GM12891 (cell line): ENCODE measurements around the gene ST3GAL4.
"Not testable (repeated sequence)": the region's sequence is repeated elsewhere in the genome, so short reads cannot be mapped to it uniquely, and the experiment has no call there.

ENCODE experiments used
- DNase-seq: peaks from one replicate; pipeline ENCODE4 v3.0.0; 2011; ENCODE audit warnings: low spot score; ENCODE audit not compliant: insufficient read length
- FAIRE-seq: peaks from 2 replicates; lab custom pipeline; 2011; peaks lifted over from hg19 to GRCh38; lab: Jason Lieb, UNC
- PAX5 ChIP-seq: IDR thresholded peaks from 2 replicates; pipeline ENCODE4 v1.6.1; 2011; ENCODE audit warnings: low read length, moderate library complexity, mild to moderate bottlenecking; ENCODE audit not compliant: insufficient read depth, severe bottlenecking
- POLR2A ChIP-seq: IDR thresholded peaks from 2 replicates; pipeline ENCODE4 v1.6.1; 2011; ENCODE audit warnings: low read depth, low read length, control low read depth
- POLR2AphosphoS5 ChIP-seq: IDR thresholded peaks from 2 replicates; pipeline ENCODE4 v1.6.1; 2011; ENCODE audit warnings: low read depth, low read length, control low read depth
- POU2F2 ChIP-seq: IDR thresholded peaks from 2 replicates; pipeline ENCODE4 v1.6.1; 2011; ENCODE audit warnings: low read depth, mild to moderate bottlenecking, control low read depth, low read length, moderate library complexity
- SPI1 ChIP-seq: IDR thresholded peaks from 2 replicates; pipeline ENCODE4 v1.6.1; 2011; ENCODE audit warnings: low read depth, low read length, control low read depth
- TAF1 ChIP-seq: IDR thresholded peaks from 2 replicates; pipeline ENCODE4 v1.6.1; 2011; ENCODE audit warnings: low read depth, low read length, control low read depth

Gene ST3GAL4

DNA sequence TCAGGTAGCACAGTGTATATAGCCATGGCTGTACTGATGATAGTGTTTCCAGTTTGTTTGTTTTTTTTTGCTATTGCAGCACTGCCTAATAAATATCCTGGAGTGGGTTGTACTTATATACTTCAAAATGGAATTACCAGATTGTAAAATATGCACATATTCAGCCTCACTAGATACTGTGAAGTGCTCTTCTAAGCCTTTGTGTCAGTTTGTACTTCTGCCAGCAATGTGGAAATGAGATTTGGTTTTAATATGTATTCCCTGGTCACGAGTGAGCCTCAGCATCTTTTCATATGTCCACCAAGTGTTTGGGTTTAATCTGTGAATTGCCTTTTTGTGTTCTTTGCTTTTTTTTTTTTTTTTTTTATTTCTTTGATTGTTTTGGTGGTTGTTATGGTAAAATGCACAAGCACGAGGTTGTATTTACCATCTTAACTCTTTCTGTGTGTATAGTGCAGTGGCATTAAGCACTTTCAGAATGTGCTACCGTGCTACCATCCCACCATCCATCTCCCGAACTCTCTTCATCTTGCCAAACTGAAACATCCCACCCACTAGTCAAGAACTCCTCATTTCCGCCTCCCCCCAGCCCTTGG, 34.9 kb downstream of the ST3GAL4 start:
- FAIRE-seq (no peak), DNase-seq (no peak)
- TF ChIP-seq POLR2A = no peak
- no peak for TF ChIP-seq SPI1
- TF ChIP-seq POLR2AphosphoS5 = no peak

DNA sequence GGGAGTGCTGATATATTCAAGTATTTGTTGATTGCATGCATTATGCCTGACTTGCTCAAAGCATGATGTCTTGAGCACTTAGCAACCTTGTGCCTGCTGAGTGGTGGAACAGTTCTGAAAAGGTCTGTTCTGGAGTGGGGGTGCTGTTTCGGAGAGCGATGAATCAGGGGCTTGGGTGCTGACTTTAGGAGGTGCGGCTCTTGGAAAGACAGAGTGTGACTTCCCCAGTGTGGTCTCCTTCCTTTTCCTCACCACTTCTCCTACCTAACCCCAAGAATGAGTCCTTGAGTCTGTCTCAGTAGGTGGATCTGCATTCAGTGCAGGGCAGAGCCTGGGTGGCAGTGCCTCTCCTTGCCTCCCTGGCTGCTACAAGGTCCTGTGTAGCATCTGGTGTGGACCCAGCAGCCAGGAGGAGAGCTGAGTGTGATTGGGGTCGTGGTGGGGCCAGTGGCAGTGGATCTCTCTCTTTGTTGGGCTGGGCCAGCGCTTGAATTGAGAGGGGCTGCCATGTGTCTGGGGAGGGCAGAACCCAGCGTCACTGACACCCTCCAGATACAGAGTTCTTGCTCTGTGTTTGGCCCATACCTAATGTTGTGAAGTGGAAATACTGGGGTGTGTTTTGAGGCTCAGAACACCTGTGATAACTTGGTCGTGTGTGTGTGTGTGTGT, 35.9 kb downstream of the ST3GAL4 start:
- FAIRE-seq (no peak), DNase-seq (no peak)
- TF ChIP-seq SPI1 (no peak), POU2F2 (no peak), POLR2AphosphoS5 (no peak), PAX5 (no peak), POLR2A (no peak), TAF1 (no peak)

GRCh38 chr11:126391970-126392632, 36.6 kb downstream of the ST3GAL4 start:
- peak; percentile 70 for FAIRE-seq
- no peak for DNase-seq
- TF ChIP-seq POLR2AphosphoS5 = no peak
- TF ChIP-seq PAX5 = no peak
- TF ChIP-seq SPI1 = no peak
- TF ChIP-seq POU2F2 = no peak
- no peak for TF ChIP-seq TAF1
- no peak for TF ChIP-seq POLR2A

- FAIRE-seq = peak; percentile 40
- TF ChIP-seq PAX5 (no peak), SPI1 (no peak), POLR2AphosphoS5 (no peak), TAF1 (no peak), POLR2A (no peak), POU2F2 (no peak)
- no peak for DNase-seq
Observed at GRCh38 chr11:126392633-126393013, 37.1 kb downstream of the ST3GAL4 start.

- TF ChIP-seq POLR2AphosphoS5 = no peak
- TF ChIP-seq POLR2A = no peak
- no peak for TF ChIP-seq SPI1
- TF ChIP-seq POU2F2 = no peak
- TF ChIP-seq TAF1 = no peak
- TF ChIP-seq PAX5 = no peak
- DNase-seq (no peak), FAIRE-seq (no peak)
Observed at GRCh38 chr11:126393143-126393542, 37.7 kb downstream of the ST3GAL4 start.

- FAIRE-seq (no peak), DNase-seq (no peak)
- TF ChIP-seq POU2F2 (no peak), POLR2A (no peak), PAX5 (no peak), SPI1 (no peak), POLR2AphosphoS5 (no peak), TAF1 (no peak)
Observed at GRCh38 chr11:126394036-126394435, 38.5 kb downstream of the ST3GAL4 start.

DNA sequence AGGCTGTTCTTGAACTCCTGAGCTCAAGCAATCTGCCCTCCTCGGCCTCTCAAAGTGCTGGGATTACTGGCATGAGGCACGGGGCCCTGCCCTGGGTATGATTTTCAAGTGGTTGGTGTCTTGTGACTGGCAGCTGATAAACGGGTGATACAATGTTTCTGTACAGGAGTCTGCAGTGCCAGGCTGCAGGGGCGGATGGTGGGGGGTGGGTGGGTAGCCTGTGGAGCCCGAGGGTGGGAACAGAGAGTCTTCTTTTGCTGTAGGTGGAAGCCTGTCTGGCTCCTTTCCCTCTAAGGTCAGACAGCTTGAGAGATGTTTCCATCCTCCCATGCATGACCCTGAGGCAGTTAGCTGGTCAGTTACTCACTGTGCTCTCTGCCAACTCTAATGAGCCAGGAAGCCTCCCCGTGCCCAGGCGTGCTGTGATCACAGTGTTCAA, 39.2 kb downstream of the ST3GAL4 start:
- not testable (repeated sequence) for FAIRE-seq, DNase-seq

DNA sequence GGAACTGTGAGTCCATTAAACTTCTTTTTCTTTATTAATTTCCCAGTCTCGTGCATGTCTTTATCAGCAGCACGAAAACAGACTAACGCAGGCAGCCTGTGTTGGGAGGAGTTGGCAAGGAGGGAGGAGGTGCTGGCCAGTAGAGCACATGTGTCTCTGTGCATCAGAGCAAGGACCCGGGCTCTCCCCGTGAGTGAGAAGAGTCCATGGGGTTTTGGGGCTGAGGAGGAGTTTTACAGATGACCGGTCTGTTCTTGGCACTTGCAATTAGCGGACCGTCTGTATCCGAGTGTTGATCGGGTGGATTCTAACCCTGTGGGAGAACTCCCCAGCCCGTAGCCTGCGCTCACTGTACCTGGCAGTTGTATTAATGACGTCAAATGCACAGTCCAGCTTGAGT, 40.3 kb downstream of the ST3GAL4 start:
- not testable (repeated sequence) for DNase-seq
- peak; percentile 85 for FAIRE-seq

DNA sequence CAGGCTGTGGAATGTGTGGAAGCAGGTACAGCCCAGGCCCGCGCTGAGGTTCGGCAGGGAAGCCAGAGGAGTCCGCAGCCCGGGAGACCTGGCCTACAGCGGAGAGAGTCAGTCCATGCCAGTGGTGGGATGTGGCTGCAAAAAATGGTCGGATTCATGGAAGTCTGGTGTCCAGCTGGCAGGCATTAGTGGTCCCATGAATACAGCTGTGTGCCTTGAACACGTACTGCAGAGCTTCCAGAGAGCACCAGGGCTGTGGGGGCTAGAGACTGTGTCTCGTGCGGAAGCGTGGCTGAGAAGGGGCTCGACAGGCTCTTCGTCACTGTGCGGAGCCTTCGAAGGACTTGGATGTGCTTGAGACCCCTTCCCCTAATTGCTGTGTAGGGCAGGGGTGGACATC, 40.8 kb downstream of the ST3GAL4 start:
- not testable (repeated sequence) for FAIRE-seq, DNase-seq

DNA sequence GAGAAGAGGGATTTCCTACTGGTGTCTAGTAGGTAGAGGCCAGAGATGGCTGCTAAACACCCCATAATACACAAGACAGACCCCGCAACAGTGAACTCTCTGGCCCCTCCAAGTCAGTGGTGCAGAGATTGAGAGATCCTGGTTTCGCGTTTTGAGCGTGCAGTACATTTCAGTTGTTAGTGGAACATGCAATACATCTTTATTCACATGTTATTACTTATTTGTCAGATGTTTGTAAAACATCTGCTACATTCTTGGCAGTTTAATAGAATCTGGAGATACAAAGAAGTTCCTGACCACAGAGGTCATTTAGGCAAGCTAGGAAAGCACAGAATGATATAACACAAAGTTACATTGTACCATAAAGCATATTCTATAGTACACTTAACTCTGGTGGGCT, 41.5 kb downstream of the ST3GAL4 start:
- no peak for TF ChIP-seq SPI1
- TF ChIP-seq TAF1 = no peak
- TF ChIP-seq POU2F2 = no peak
- no peak for TF ChIP-seq POLR2AphosphoS5
- no peak for TF ChIP-seq POLR2A
- TF ChIP-seq PAX5 = no peak
- no peak for FAIRE-seq
- DNase-seq = no peak
